SK-N-SH (cell line): ENCODE data around the gene MCF2L.

Source experiments
- CTCF ChIP-seq: fragments of 200-600 bp; sonication (generic); IDR thresholded peaks from 2 replicates; pipeline ENCODE4 v1.6.1; 2017; ENCODE audit warnings: antibody characterized with exemption, mild to moderate bottlenecking, moderate library complexity
- IRF3 ChIP-seq: fragments of 150-350 bp; IDR thresholded peaks from 2 replicates; pipeline ENCODE4 v1.6.1; 2016; ENCODE audit warnings: mild to moderate bottlenecking, low read depth, low read length
- MXI1 ChIP-seq: IDR thresholded peaks from 2 replicates; pipeline ENCODE4 v1.6.1; 2012; ENCODE audit warnings: mild to moderate bottlenecking, low read depth, low read length, improper control_type of control experiment
- RCOR1 ChIP-seq: fragments of 150-350 bp; IDR thresholded peaks from 2 replicates; pipeline ENCODE4 v1.6.1; 2017; ENCODE audit warnings: antibody characterized with exemption, low read length
- SMC3 ChIP-seq: IDR thresholded peaks from 2 replicates; pipeline ENCODE4 v1.6.1; 2012; ENCODE audit warnings: low read depth, low read length, improper control_type of control experiment

GRCh38 chr13:113069861-113070805, 101.1 kb downstream of the MCF2L start:
- TF ChIP-seq RCOR1, result no peak
- TF ChIP-seq SMC3, result no peak
- no peak for TF ChIP-seq CTCF
- TF ChIP-seq IRF3, result no peak
- no peak for TF ChIP-seq MXI1
